ENCODE measurements around the gene CLN6. TPM values are rescaled to one million over a fixed set of nuclear protein-coding genes. Genes with fewer than 3 reads are reported as not detected.
A peak's percentile ranks its signal among the peaks of the same experiment; 100 is the strongest.
"Not testable (repeated sequence)": the region's sequence is repeated elsewhere in the genome, so short reads cannot be mapped to it uniquely, and the experiment has no call there.

CLN6 gene
- total RNA-seq, 1 donor from 2014 or later: 95.3 TPM

GRCh38 chr15:68206711-68207151 lies 22.8 kb downstream of the CLN6 start:
- peaks cover 8% of the 10 kb centered on the region for H3K36me3 Mint-ChIP-seq (ENCODE audit: low read depth)
- H3K9me3 Mint-ChIP-seq: no peaks in the 10 kb centered on the region

GRCh38 chr15:68205954-68206539 lies 23.5 kb downstream of the CLN6 start:
- peaks cover 58% of the 10 kb centered on the region for H3K4me1 Mint-ChIP-seq (ENCODE audit: low read depth)
- peak overlapping the region; percentile 67 for H3K27ac Mint-ChIP-seq
- H3K36me3 Mint-ChIP-seq (ENCODE audit: low read depth): peaks cover 8% of the 10 kb centered on the region
- DNase-seq (ENCODE audit: low spot score): no peak
- intact Hi-C loops (cut with micrococcal nuclease): no loop called here
- no peaks in the 10 kb centered on the region for H3K27me3 Mint-ChIP-seq (ENCODE audit: insufficient read depth)
- H3K9me3 Mint-ChIP-seq: no peaks in the 10 kb centered on the region
- peak overlapping the region; percentile 73 for H3K4me3 Mint-ChIP-seq

More at GRCh38 chr15:68206711-68207151, 22.8 kb downstream of the CLN6 start:
- H3K27ac Mint-ChIP-seq: peak overlapping the region; percentile 29
- no peak for DNase-seq (ENCODE audit: low spot score)
- intact Hi-C loops (cut with micrococcal nuclease): no loop called here
- H3K4me1 Mint-ChIP-seq (ENCODE audit: low read depth): peaks cover 56% of the 10 kb centered on the region
- H3K27me3 Mint-ChIP-seq (ENCODE audit: insufficient read depth): no peaks in the 10 kb centered on the region
- no peak overlapping the region for H3K4me3 Mint-ChIP-seq

- Mint-ChIP-seq H3K4me1 (ENCODE audit: low read depth) (peaks cover 58% of the 10 kb centered on the region), H3K27ac (no peak overlapping the region), H3K36me3 (ENCODE audit: low read depth) (peaks cover 8% of the 10 kb centered on the region), H3K4me3 (peak overlapping the region; percentile 73), H3K9me3 (no peaks in the 10 kb centered on the region), H3K27me3 (ENCODE audit: insufficient read depth) (no peaks in the 10 kb centered on the region)
- intact Hi-C loops (cut with micrococcal nuclease): no loop called here
- DNase-seq (ENCODE audit: low spot score): no peak
Observed at GRCh38 chr15:68205558-68205944, 24.0 kb downstream of the CLN6 start.

DNA sequence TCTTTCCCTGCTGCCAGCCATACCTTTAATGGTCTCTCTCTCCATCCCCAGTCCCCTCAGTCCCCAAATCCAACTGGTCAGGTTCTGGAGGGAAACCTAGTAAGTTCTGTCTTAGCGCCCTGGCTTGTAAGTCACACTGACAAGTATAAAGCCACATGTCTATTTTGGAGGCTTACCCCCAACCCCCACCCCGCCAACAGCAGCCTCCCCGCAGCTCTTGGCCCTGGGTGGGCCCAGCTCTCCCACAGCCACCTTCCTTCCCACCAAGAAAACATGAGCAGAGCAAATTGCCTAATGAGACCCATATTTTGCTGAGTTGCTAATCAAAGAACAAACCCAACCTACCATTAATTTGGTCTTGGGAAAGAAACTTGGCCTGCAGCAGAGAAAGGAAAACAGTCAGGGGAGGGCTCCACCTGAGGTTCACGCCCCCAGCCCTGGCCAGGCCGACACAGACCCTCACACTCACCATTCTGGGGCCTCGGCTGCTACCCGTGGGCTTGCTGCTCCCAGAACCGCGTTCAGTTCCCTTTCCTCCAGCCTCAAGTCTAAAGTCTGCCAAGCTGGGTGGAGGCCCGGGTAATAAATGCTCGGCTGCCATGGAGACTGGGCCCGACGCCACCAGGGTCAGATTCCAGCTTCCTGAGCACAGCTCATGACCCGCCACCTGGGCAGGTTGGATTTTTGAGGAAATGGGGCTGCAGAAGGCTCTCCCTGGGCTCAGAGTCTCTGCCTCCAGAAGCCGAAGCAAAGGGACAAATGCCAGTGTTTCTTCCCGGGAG lies 24.6 kb downstream of the CLN6 start, which contains the start of gene CALML4:
CALML4 (minus strand) TSS at position 557 of the 782 bp plus-strand sequence; CDS start at position 472, 85 bp downstream.
- no peaks in the 10 kb centered on the region for H3K9me3 Mint-ChIP-seq
- peak within 1 kb of the TSS; percentile 73 for H3K4me3 Mint-ChIP-seq
- H3K27me3 Mint-ChIP-seq (ENCODE audit: insufficient read depth): no peaks in the 10 kb centered on the region
- DNase-seq (ENCODE audit: low spot score): no peak
- intact Hi-C loops (cut with micrococcal nuclease): no loop called here
- H3K4me1 Mint-ChIP-seq (ENCODE audit: low read depth): peaks cover 55% of the 10 kb centered on the region
- H3K36me3 Mint-ChIP-seq (ENCODE audit: low read depth): peaks cover 8% of the 10 kb centered on the region
- peak within 1 kb of the TSS; percentile 67 for H3K27ac Mint-ChIP-seq

- Mint-ChIP-seq H3K27me3 (ENCODE audit: insufficient read depth) (no peaks in the 10 kb centered on the region), H3K9me3 (no peaks in the 10 kb centered on the region), H3K36me3 (ENCODE audit: low read depth) (peaks cover 8% of the 10 kb centered on the region), H3K4me1 (ENCODE audit: low read depth) (peaks cover 49% of the 10 kb centered on the region), H3K4me3 (peak overlapping the region; percentile 73), H3K27ac (no peak overlapping the region)
- intact Hi-C loops (cut with micrococcal nuclease): no loop called here
- no peak for DNase-seq (ENCODE audit: low spot score)
Observed at GRCh38 chr15:68204361-68204760, 25.2 kb downstream of the CLN6 start.

GRCh38 chr15:68203956-68204355 lies 25.6 kb downstream of the CLN6 start:
- Mint-ChIP-seq H3K4me3 (no peak overlapping the region), H3K4me1 (ENCODE audit: low read depth) (peaks cover 45% of the 10 kb centered on the region)
- intact Hi-C loops (cut with micrococcal nuclease): no loop called here

DNA sequence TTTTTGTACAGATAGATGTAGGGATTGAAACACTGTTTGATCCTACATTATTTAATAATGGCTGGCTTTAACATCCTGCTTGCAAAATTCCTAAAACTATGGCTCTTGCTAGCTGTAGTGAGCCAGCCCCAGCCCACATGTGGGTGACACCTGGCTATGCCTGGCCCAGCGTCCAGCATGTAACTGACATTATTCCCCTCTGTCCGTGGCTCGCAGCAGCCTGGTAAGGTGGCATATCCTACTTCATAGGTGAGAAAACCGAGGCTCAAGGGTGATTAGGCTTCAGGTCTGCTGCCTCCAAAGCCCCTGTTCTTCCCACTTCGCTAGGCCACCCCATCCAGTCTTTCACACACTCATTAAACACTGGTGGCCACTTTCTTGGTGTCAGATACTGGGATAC lies 26.0 kb downstream of the CLN6 start:
- no peak for DNase-seq (ENCODE audit: low spot score)
- intact Hi-C loops (cut with micrococcal nuclease): no loop called here
- Mint-ChIP-seq H3K36me3 (ENCODE audit: low read depth) (peaks cover 5% of the 10 kb centered on the region), H3K9me3 (no peaks in the 10 kb centered on the region), H3K4me3 (no peak overlapping the region), H3K4me1 (ENCODE audit: low read depth) (peaks cover 40% of the 10 kb centered on the region), H3K27ac (no peak overlapping the region), H3K27me3 (ENCODE audit: insufficient read depth) (no peaks in the 10 kb centered on the region)

More at GRCh38 chr15:68203956-68204355, 25.6 kb downstream of the CLN6 start:
- Mint-ChIP-seq H3K27ac (no peak overlapping the region), H3K9me3 (no peaks in the 10 kb centered on the region), H3K27me3 (ENCODE audit: insufficient read depth) (no peaks in the 10 kb centered on the region), H3K36me3 (ENCODE audit: low read depth) (peaks cover 8% of the 10 kb centered on the region)
- DNase-seq (ENCODE audit: low spot score): no peak

DNA sequence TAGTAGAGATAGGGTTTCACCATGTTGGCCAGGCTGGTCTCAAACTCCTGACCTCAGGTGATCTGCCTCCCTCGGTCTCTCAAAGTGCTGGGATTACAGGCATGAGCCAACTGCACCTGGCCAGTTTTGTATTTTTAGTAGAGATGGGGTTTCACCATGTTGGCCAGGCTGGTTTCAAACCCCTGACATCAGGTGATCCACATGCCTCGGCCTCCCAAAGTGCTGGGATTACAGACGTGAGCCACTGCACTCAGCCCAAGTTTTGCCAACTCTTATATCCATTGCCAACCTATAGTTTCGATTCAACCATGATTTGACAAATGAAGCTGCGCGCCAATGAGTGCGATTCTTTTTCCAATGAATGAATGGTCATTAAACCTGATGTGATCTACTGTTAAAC lies 26.5 kb downstream of the CLN6 start:
- H3K27me3 Mint-ChIP-seq (ENCODE audit: insufficient read depth); H3K36me3 Mint-ChIP-seq (ENCODE audit: low read depth); H3K27ac Mint-ChIP-seq; DNase-seq (ENCODE audit: low spot score); H3K4me3 Mint-ChIP-seq; intact Hi-C loops (cut with micrococcal nuclease); H3K9me3 Mint-ChIP-seq: not testable (repeated sequence)
- peaks cover 35% of the 10 kb centered on the region for H3K4me1 Mint-ChIP-seq (ENCODE audit: low read depth)

- no peaks in the 10 kb centered on the region for H3K27me3 Mint-ChIP-seq (ENCODE audit: insufficient read depth)
- no peak for DNase-seq (ENCODE audit: low spot score)
- H3K36me3 Mint-ChIP-seq (ENCODE audit: low read depth): peaks cover 7% of the 10 kb centered on the region
- intact Hi-C loops (cut with micrococcal nuclease): no loop called here
- H3K4me1 Mint-ChIP-seq (ENCODE audit: low read depth): peaks cover 28% of the 10 kb centered on the region
- H3K27ac Mint-ChIP-seq: peak overlapping the region; percentile 9
- no peak overlapping the region for H3K4me3 Mint-ChIP-seq
- H3K9me3 Mint-ChIP-seq: no peaks in the 10 kb centered on the region
Observed at GRCh38 chr15:68201879-68202261, 27.7 kb downstream of the CLN6 start.

GRCh38 chr15:68201153-68201878 lies 28.2 kb downstream of the CLN6 start:
- no peak overlapping the region for H3K4me3 Mint-ChIP-seq
- no peak for DNase-seq (ENCODE audit: low spot score)
- intact Hi-C loops (cut with micrococcal nuclease): no loop called here
- H3K27me3 Mint-ChIP-seq (ENCODE audit: insufficient read depth): no peaks in the 10 kb centered on the region
- no peaks in the 10 kb centered on the region for H3K9me3 Mint-ChIP-seq
- peak overlapping the region; percentile 9 for H3K27ac Mint-ChIP-seq
- peaks cover 25% of the 10 kb centered on the region for H3K4me1 Mint-ChIP-seq (ENCODE audit: low read depth)
- peaks cover 7% of the 10 kb centered on the region for H3K36me3 Mint-ChIP-seq (ENCODE audit: low read depth)

- intact Hi-C loops (cut with micrococcal nuclease): no loop called here
- no peaks in the 10 kb centered on the region for H3K27me3 Mint-ChIP-seq (ENCODE audit: insufficient read depth)
- peaks cover 18% of the 10 kb centered on the region for H3K4me1 Mint-ChIP-seq (ENCODE audit: low read depth)
- H3K4me3 Mint-ChIP-seq: no peak overlapping the region
- H3K36me3 Mint-ChIP-seq (ENCODE audit: low read depth): peaks cover 8% of the 10 kb centered on the region
- no peak for DNase-seq (ENCODE audit: low spot score)
- H3K27ac Mint-ChIP-seq: no peak overlapping the region
- H3K9me3 Mint-ChIP-seq: no peaks in the 10 kb centered on the region
Observed at GRCh38 chr15:68200016-68200861, 29.3 kb downstream of the CLN6 start.

DNA sequence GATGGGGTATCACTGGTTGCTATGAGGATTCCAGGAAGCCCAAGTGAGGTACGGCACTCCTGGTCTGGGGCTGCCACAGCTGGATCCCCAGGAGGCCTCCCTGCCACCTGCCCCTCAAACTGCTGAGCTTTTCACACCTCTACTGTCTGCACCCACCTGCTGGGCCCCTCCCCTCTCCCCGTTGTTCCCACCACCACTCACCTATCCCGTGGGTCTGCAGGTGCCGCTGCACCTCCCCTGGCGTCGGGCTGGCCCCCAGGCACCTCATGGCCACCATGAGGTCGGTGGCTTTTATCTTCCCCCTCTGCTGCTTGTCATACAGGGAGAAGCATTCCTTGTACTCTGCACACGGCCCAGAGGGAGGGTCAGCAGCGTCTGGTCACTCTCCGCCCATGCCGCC lies 30.2 kb downstream of the CLN6 start:
- H3K27ac Mint-ChIP-seq: no peak overlapping the region
- intact Hi-C loops (cut with micrococcal nuclease): no loop called here
- peaks cover 13% of the 10 kb centered on the region for H3K36me3 Mint-ChIP-seq (ENCODE audit: low read depth)
- H3K4me3 Mint-ChIP-seq: no peak overlapping the region
- H3K4me1 Mint-ChIP-seq (ENCODE audit: low read depth): peaks cover 12% of the 10 kb centered on the region
- H3K27me3 Mint-ChIP-seq (ENCODE audit: insufficient read depth): no peaks in the 10 kb centered on the region
- H3K9me3 Mint-ChIP-seq: no peaks in the 10 kb centered on the region
- no peak for DNase-seq (ENCODE audit: low spot score)

Data from activated T-helper 1 cell treated with anti-CD3 and anti-CD28 coated beads, Interleukin-12 subunit alpha, Interleukin-12 subunit beta, Interleukin-2, Interleukin-4 antibody, amounts not matched to agents 30 ng/mL and 10 ng/mL and 1 ng/mL, durations not matched to agents 14 hours and 24 hours and 36 hours (primary cell).